Loucy (cell line): ENCODE results near the gene PAF1.
"Not testable (repeated sequence)": the region's sequence is repeated elsewhere in the genome, so short reads cannot be mapped to it uniquely, and the experiment has no call there.

ENCODE experiments used
- H2AFZ ChIP-seq: fragments of 200-600 bp; sonication (generic); 2 replicates; pipeline ENCODE4 v1.6.0; 2016; ENCODE audit warnings: antibody characterized with exemption, mild to moderate bottlenecking, low read length, moderate library complexity
- H3F3A ChIP-seq: fragments of 200-600 bp; 2 replicates; pipeline ENCODE4 v1.6.0; 2016; ENCODE audit warnings: antibody characterized with exemption, low read depth, mild to moderate bottlenecking
- H3K27me3 ChIP-seq: fragments of 200-600 bp; sonication (generic); 2 replicates; pipeline ENCODE4 v1.6.1; 2014; ENCODE audit warnings: low read length, mild to moderate bottlenecking; ENCODE audit not compliant: insufficient read depth, poor library complexity, severe bottlenecking
- H3K36me3 ChIP-seq: fragments of 200-600 bp; sonication (generic); 2 replicates; pipeline ENCODE4 v1.6.1; 2016; ENCODE audit warnings: low read length; ENCODE audit not compliant: insufficient read depth
- H3K4me1 ChIP-seq: fragments of 200-600 bp; sonication (generic); 2 replicates; pipeline ENCODE4 v1.5.1; 2014; ENCODE audit warnings: low read length, mild to moderate bottlenecking; ENCODE audit not compliant: insufficient read depth, poor library complexity, severe bottlenecking
- H3K4me2 ChIP-seq: fragments of 200-600 bp; sonication (generic); 2 replicates; pipeline ENCODE4 v1.6.0; 2014; ENCODE audit warnings: antibody characterized with exemption, low read length, low read depth, mild to moderate bottlenecking; ENCODE audit not compliant: poor library complexity, severe bottlenecking
- H3K4me3 ChIP-seq: fragments of 200-600 bp; sonication (generic); 2 replicates; pipeline ENCODE4 v1.5.1; 2014; ENCODE audit warnings: low read length, mild to moderate bottlenecking, mixed read lengths; ENCODE audit not compliant: poor library complexity, severe bottlenecking
- H3K79me2 ChIP-seq: fragments of 200-600 bp; sonication (generic); 2 replicates; pipeline ENCODE4 v1.6.1; 2014; ENCODE audit warnings: low read length; ENCODE audit not compliant: insufficient read depth
- H3K9ac ChIP-seq: fragments of 200-600 bp; sonication (generic); 2 replicates; pipeline ENCODE4 v1.6.0; 2014; ENCODE audit warnings: mild to moderate bottlenecking, low read depth, low read length, moderate library complexity; ENCODE audit not compliant: poor library complexity, severe bottlenecking
- H3K9me2 ChIP-seq: fragments of 200-600 bp; sonication (generic); replicated peaks from 2 replicates; pipeline ENCODE4 v1.6.1; 2016; ENCODE audit warnings: low read depth, low read length, mixed read lengths
- H3K9me3 ChIP-seq: fragments of 200-600 bp; sonication (generic); 2 replicates; pipeline ENCODE4 v1.6.1; 2014; ENCODE audit warnings: mild to moderate bottlenecking, antibody characterized with exemption, low read length, low read depth; ENCODE audit not compliant: insufficient read depth
- H4K20me1 ChIP-seq: fragments of 200-600 bp; sonication (generic); 2 replicates; pipeline ENCODE4 v1.6.0; 2014; ENCODE audit warnings: antibody characterized with exemption, low read length, mild to moderate bottlenecking; ENCODE audit not compliant: insufficient read depth, poor library complexity, severe bottlenecking
- EZH2phosphoT487 ChIP-seq: fragments of 200-600 bp; IDR thresholded peaks from 2 replicates; pipeline ENCODE4 v1.6.1; 2018; ENCODE audit warnings: antibody characterized with exemption, mild to moderate bottlenecking, moderate library complexity, borderline replicate concordance
- TF ChIP-seq, protein P1 (sequence below): fragments of 200-600 bp; sonication (generic); conservative IDR thresholded peaks from 2 replicates; pipeline ENCODE4 v1.5.1; 2014; ENCODE audit warnings: mild to moderate bottlenecking, antibody characterized with exemption, low read length

Gene PAF1

DNA sequence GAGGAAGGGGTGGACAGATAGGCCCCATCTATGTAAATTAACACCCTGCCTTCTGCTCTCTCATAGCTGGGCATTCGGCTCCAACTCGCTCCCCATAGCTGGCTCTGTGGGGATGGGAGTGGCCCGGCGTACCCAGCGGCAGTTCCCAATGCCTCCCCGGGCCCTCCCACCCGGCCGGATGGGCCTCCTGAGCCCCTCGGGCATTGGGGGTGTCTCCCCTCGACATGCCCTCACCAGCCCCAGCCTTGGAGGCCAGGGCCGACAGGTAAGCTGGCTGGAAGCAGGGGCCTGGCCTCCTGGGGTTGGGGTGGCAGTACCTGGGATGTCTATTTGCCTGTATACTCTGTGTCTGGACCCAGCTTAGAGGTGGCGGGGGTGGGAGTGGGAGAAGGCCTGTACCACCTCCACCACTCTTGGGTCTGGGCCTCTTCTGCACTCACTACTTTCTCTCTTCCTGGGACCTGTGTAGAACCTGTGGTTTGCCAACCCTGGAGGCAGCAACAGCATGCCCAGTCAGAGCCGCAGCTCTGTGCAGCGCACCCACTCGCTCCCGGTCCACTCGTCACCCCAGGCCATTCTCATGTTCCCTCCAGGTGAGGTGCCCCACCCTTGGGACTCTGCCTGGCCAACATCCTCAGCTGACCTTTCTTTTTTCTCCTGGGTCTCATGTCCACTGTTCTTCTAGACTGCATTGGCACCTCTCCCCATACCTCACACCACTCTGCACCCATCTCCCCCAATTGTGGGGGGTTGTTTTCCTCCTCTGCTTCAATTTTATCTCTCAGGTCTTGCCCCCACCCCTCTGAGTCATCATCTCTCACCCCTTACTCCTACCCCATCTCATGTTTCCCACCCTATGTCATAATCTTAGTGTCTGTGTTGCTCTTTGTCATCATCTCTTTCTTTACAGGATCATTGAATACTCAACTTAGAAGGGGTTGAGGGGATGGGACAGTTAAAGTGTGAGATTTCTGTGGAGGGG is 10.1 kb downstream of the PAF1 start:
- H3F3A ChIP-seq, result no peaks in the 10 kb centered on the region
- no peak overlapping the region for H2AFZ ChIP-seq
- H3K27me3 ChIP-seq, result no peaks in the 10 kb centered on the region
- TF ChIP-seq, protein P1, sequence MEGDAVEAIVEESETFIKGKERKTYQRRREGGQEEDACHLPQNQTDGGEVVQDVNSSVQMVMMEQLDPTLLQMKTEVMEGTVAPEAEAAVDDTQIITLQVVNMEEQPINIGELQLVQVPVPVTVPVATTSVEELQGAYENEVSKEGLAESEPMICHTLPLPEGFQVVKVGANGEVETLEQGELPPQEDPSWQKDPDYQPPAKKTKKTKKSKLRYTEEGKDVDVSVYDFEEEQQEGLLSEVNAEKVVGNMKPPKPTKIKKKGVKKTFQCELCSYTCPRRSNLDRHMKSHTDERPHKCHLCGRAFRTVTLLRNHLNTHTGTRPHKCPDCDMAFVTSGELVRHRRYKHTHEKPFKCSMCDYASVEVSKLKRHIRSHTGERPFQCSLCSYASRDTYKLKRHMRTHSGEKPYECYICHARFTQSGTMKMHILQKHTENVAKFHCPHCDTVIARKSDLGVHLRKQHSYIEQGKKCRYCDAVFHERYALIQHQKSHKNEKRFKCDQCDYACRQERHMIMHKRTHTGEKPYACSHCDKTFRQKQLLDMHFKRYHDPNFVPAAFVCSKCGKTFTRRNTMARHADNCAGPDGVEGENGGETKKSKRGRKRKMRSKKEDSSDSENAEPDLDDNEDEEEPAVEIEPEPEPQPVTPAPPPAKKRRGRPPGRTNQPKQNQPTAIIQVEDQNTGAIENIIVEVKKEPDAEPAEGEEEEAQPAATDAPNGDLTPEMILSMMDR, result no peak
- TF ChIP-seq EZH2phosphoT487, result no peak
- H3K79me2 ChIP-seq, result no peaks in the 10 kb centered on the region
- H3K4me2 ChIP-seq, result no peak overlapping the region
- no peaks in the 10 kb centered on the region for H3K4me1 ChIP-seq
- peaks cover 78% of the 10 kb centered on the region; the same call in 1 of the 2 replicates for H3K36me3 ChIP-seq
- no peak overlapping the region for H3K9ac ChIP-seq
- no peaks in the 10 kb centered on the region for H3K9me3 ChIP-seq
- H3K4me3 ChIP-seq, result no peak overlapping the region
- no peaks in the 10 kb centered on the region for H3K9me2 ChIP-seq
- no peaks in the 10 kb centered on the region for H4K20me1 ChIP-seq

DNA sequence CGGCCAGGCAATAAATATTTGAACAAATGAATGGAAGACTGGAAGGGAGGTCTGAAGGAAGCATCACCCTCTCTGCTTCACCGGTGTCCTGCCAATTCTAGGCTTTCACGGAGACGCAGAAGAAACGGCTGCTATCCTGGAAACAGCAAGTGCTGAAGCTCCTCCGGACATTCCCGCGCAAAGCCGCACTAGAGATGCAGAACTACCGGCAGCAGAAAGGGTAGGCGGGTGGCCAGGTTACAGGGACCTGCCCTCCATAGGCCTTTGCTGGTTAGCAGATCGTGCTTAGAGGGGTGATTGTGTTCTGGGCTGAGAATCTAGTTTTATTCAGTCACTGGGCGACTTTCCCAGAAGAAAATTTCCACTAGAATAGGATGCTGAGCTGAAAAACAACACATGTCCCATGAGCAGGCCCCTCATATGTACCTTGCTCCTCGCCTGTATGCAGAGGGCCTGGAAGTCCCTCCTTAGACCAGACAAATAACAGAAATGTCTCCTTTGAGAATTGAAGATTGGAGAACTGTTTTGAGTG is 11.0 kb downstream of the PAF1 start:
- H3K4me1 ChIP-seq, result no peaks in the 10 kb centered on the region
- H3K9me2 ChIP-seq, result no peaks in the 10 kb centered on the region
- H2AFZ ChIP-seq, result no peak overlapping the region
- H3K4me2 ChIP-seq, result no peak overlapping the region
- no peaks in the 10 kb centered on the region for H3K79me2 ChIP-seq
- no peak overlapping the region for H3K4me3 ChIP-seq
- no peaks in the 10 kb centered on the region for H3K27me3 ChIP-seq
- TF ChIP-seq, protein P1, result no peak
- TF ChIP-seq EZH2phosphoT487, result no peak
- H3F3A ChIP-seq, result no peaks in the 10 kb centered on the region
- H3K9me3 ChIP-seq, result no peaks in the 10 kb centered on the region
- no peak overlapping the region for H3K9ac ChIP-seq
- H4K20me1 ChIP-seq, result no peaks in the 10 kb centered on the region
- peaks cover 80% of the 10 kb centered on the region; the same call in 1 of the 2 replicates for H3K36me3 ChIP-seq

DNA sequence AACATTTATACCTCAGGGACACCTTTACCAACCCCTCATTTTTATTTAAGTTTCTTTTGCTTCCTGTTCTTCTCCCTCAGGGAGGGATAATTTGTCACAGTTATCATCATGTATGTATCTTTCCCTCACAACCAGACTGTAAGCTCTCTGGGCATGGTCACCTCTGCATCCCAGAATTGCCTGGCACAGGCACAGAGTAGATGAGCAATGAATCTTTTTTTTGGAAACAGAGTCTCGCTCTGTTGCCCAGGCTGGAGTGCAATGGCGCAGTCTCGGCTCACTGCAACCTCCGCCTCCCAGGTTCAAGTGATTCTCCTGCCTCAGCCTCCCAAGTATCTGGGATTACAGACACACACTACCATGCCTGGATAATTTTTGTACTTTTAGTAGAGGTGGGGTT is 11.5 kb downstream of the PAF1 start:
- not testable (repeated sequence) for H3K79me2 ChIP-seq, H3K9ac ChIP-seq, H3K9me3 ChIP-seq, H3F3A ChIP-seq, H3K9me2 ChIP-seq, H2AFZ ChIP-seq, H3K27me3 ChIP-seq, H3K4me1 ChIP-seq, H4K20me1 ChIP-seq, H3K4me3 ChIP-seq, H3K4me2 ChIP-seq
- H3K36me3 ChIP-seq, result peaks cover 83% of the 10 kb centered on the region; the same call in 1 of the 2 replicates
